ENCODE measurements around the gene SDR9C7.
"Not testable (repeated sequence)": the region's sequence is repeated elsewhere in the genome, so short reads cannot be mapped to it uniquely, and the experiment has no call there.

SDR9C7 gene

DNA sequence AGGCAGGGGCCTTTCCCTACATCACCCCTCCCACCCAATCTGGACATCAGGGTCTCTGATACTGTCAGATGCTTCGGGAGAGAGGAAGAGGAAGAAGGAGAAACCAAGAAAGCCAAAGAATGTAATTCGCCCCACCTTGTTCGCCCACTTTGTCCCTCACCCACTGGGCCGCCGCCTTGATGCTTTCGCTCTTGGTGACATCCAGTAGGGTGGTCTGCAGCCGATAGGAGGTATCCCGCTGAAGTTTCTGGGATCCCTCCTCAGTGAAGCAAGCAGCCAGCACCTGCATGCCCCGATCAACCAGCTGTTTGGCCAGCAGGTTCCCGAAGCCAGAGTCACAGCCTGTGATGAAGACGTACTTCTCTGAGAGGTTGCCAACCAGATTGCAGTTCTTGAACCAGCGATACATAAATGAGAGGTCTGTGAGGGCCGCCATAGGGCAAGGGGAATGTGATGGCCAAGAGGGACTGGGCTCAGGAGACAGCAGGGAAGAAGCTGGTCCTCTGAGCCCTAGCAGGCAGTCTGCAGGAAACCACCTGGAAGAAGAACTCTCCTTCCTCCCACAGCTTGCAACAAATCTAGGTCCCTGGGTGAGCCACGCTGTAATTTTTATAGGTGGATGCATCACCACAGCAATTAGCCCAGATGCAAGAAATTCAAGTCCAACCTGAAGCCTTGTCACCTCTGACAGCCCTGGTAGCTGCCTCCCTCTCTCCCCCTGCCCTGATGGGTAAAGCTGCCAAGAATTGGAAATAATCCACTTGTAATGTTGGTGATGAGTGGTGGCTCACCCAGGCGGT, at the start of gene SDR9C7:
SDR9C7 (minus strand) TSS at position 583 of the 800 bp plus-strand sequence; CDS start at position 436, 147 bp downstream.
- DNase-seq = no peak

DNA sequence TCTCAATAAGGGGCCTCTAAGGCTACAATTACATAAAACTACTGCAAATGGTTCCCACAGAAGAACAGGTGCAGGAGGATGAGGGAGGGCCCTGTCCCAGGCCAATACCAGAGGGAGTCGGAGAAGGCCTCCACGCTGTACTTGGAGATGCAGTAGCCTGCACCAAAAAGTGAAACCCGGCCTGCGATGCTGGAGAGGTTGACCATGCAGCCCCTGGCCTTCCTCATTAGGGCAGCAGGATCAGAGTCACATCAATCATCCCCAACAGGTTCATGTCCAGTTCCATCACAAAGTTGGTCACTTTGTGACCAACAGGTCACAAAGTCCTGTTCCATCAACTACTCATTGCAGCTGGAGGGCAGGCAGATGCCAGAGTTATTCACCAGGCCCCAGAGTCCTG, 49.2 kb upstream of the SDR9C7 start:
- no peak for DNase-seq

DNA sequence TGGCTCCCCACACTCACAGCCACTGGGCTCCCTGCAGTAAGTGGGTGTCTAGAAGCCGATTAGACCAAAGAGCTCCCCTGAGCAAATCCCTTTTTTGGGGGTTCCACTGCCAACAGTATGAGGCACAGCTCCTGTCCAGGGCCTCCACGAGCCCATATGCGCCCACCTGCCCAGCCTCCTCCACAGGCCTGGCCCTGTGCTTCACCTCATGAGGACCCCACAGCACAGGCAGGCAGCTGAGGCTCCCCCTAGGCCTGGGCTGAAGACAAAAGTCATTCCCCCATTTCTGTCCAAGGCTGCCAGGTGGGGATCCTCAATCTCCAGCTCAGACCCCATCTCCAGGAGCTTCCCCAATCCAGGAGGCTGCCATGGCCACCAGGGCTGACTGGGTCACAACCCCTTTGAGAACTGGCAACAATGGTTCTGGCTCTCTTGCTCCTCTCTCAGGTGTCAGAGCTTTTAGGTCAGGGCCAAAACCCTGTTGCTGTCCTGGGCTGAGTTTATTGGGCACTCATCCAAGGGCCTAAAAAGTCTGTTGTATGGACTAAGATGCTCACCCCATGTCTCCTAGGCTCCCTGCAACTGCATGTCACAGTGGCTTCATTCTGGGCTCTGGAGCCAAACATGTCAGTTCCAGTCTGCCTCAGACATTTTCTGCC, 48.5 kb upstream of the SDR9C7 start:
- DNase-seq = not testable (repeated sequence)

DNA sequence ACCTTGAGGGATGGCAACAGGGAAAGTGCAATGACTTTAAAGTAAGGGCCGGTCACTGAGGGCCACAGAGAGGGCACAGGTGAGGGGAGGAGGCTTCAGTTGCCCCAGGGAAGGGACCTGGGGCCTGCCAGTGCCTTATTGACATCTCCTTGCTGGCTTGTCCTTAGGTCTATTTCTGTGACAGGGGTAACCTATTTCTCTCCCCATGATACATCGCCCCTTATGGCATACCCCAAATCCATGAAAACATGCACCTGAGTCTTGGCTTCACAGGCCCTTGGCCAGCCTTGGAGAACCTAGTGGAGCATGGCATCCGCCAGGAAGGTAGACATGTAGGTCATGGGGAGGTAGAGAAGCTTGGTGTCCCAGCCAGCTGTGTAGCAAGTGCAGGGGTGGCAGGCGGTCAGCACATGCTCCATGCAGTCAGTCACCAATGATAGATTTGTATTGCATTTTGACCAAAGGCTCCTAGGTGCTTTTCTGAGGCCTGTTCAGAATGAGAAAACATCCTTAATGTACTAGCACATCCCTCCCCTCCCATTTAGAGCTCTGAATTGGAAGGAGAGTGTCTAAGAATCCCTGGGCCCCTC, 46.8 kb upstream of the SDR9C7 start:
- DNase-seq = no peak

DNA sequence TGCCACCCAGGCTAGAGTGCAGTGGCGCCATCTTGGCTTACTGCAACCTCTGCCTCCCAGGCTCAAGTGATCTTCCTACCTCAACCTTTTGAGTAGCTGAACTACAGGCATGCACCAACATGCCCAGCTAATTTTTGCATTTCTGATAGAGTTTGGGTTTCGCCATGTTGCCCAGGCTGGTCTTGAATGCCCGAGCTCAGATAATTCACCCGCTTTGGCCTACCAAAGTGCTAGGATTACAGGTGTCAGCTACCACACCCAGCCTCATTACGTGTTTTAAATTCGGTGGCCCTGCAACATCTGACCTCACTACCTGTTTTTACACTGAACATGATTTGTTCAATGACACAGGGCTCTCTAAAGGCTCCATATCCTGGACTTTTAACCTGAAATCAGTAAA, 46.1 kb upstream of the SDR9C7 start:
- no peak for DNase-seq

DNA sequence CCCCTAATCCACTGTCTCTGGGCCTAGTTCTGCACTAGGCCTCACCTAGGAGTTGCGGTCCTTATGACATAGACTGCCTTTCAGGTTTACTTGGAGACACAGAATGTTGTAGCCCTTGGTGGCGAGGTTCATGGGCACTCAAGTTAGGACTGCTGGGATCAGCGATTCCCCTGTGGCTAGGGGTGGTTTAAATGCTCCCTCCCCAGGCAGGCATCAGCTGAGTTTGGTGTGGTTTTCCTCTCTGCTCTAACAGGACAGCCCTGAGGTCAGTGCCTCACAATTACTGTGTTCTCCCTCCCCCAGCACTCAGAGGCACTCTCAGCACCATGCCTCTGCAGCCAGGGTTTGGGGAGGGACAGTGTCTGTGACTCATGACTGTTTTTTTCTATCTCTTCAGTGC, 45.4 kb upstream of the SDR9C7 start:
- no peak for DNase-seq

DNA sequence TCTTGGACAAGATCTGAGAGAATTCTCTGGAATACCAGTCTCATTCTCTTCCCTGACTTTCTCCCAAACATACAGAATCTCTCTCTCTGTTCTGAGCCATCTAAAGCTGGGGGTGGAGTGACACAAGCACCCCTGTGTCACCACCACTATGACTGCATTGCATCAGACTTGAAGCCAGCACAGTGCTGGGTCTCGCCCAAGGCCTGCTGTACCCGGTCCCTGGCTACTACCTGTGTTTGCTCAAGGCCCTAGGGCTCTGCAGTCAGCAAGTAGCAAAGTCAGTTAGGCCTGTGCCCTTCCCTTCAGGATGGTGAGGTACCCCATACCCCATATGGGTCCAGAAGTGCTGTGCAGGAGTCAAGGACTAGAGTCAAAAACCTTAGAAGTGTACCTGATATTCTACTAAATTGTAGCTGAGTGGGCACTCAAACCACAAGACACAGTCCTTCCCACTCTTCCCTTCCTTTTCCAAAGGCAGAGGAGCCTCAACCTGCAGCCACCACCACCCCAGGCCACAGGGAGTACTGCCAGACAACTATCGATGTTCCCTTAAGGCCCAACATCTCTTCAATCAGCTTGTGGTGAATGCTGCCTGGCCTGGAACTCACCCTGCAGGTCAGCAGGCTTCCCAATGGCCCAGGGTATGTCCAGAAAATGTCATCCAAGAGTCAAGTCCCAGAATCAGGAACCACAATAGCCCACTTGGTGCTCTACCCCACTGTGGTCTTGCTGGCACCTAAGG, 44.4 kb upstream of the SDR9C7 start:
- no peak for DNase-seq

DNA sequence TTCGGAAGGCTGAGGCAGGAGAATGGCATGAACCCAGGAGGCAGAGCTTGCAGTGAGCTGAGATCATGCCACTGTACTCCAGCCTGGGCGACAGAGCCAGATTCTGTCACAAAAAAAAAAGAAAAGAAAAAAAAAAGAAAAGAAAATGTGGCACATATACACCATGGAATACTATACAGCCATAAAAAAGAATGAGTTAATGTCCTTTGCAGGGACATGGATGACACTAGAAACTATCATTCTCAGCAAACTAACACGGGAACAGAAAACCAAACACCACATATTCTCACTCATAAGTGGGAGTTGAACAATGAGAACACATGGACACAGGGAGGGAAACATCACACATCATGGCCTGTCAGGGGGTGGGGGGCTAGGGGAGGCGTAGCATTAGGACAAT, 43.2 kb upstream of the SDR9C7 start:
- DNase-seq = not testable (repeated sequence)

DNA sequence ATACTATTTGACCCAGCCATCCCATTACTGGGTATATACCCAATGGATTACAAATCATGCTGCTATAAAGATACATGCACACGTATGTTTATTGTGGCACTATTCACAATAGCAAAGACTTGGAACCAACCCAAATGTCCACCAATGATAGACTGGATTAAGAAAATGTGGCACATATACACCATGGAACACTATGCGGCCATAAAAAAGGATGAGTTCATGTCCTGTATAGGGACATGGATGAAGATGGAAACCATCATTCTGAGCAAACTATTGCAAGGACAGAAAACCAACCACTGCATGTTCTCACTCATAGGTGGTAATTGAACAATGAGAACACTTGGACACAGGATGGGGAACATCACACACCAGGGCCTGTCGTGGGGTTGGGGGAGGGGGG, 40.0 kb upstream of the SDR9C7 start:
- not testable (repeated sequence) for DNase-seq

DNA sequence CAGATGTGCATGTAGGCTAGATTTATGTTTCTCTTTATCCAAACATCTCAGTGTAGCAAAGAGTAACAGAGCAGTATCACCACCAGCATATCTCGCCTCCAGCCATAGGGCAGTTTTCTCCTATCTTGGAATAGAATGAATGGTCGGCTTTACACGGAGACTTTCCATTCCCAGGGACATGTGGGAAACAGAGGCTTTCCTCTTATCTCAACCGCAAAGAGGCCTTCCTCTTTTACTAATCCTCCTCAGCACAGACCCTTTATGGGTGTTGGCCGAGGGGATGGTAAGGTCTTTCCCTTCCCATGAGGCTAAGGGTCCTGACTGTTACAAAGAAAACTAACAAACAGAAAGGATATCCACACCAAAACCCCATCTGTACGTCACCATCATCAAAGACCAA, 34.7 kb upstream of the SDR9C7 start:
- DNase-seq = not testable (repeated sequence)

DNA sequence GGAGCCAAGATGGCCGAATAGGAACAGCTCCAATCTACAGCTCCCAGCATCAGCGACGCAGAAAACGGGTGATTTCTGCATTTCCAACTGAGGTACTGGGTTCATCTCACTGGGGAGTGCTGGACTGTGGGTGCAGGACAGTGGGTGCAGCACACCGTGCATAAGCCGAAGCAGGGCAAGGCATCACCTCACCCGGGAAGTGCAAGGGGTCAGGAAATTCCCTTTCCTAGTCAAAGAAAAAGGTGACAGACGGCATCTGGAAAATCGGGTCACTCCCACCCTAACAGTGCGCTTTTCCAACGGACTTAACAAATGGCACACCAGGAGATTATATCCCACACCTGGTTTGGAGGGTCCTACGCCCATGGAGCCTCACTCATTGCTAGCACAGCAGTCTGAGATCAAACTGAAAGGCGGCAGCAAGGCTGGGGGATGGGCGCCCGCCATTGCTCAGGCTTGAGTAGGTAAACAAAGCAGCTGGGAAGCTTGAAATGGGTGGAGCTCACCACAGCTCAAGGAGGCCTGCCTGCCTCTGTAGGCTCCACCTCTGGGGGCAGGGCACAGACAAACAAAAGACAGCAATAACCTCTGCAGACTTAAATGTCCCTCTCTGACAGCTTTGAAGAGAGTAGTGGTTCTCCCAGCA, 31.9 kb upstream of the SDR9C7 start:
- not testable (repeated sequence) for DNase-seq

DNA sequence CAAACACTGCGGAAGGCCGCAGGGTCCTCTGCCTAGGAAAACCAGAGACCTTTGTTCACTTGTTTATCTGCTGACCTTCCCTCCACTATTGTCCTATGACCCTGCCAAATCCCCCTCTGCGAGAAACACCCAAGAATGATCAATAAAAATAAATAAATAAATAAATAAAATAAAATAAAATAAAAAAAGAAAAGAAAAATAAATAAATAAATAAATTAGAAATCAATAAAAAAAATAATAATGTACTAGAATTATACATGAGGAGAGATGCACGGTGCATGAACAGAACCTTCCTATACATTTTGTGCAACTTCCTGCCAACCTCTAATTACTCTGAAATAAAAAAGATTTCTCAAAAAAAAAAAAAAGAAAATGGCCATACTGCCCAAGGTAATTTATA, 30.9 kb upstream of the SDR9C7 start:
- not testable (repeated sequence) for DNase-seq

DNA sequence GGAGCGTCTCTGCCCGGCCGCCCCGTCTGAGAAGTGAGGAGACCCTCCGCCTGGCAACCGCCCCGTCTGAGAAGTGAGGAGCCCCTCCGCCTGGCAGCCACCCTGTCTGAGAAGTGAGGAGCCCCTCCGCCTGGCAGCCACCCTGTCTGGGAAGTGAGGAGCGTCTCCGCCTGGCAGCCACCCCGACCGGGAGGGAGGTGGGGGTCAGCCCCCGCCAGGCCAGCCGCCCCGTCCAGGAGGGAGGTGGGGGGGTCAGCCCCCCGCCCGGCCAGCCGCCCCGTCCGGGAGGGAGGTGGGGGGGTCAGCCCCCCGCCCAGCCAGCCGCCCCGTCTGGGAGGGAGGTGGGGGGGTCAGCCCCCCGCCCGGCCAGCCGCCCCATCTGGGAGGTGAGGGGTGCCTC, 29.3 kb upstream of the SDR9C7 start:
- DNase-seq = not testable (repeated sequence)

DNA sequence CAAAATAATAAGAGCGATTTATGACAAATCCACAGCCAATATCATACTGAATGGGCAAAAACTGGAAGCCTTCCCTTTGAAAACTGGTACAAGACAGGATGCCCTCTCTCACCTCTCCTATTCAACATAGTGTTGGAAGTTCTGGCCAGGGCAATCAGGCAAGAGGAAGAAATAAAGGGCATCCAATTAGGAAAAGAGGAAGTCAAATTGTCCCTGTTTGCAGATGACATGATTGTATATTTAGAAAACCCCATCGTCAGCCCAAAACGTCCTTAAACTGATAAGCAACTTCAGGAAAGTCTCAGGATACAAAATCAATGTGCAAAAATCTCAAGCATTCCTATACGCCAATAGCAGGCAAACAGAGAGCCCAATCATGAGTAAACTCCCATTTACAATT, 28.0 kb upstream of the SDR9C7 start:
- DNase-seq = not testable (repeated sequence)

DNA sequence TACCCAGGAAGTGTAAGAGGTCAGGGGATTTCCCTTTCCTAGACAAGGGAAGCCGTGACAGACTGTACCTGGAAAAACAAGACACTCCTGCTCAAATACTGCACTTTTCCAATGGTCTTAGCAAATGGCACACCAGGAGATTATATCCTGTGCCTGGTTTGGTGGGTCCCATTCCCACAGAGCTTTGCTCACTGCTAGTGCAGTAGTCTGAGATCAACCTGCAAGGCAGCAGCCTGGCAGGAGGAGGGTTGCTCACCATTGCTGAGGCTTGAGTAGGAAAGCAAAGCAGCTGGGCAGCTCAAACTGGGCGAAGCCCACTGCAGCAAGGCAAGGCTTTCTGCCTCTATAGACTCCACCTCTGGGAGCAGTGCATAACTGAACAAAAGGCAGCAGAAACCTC, 24.2 kb upstream of the SDR9C7 start:
- DNase-seq = no peak

DNA sequence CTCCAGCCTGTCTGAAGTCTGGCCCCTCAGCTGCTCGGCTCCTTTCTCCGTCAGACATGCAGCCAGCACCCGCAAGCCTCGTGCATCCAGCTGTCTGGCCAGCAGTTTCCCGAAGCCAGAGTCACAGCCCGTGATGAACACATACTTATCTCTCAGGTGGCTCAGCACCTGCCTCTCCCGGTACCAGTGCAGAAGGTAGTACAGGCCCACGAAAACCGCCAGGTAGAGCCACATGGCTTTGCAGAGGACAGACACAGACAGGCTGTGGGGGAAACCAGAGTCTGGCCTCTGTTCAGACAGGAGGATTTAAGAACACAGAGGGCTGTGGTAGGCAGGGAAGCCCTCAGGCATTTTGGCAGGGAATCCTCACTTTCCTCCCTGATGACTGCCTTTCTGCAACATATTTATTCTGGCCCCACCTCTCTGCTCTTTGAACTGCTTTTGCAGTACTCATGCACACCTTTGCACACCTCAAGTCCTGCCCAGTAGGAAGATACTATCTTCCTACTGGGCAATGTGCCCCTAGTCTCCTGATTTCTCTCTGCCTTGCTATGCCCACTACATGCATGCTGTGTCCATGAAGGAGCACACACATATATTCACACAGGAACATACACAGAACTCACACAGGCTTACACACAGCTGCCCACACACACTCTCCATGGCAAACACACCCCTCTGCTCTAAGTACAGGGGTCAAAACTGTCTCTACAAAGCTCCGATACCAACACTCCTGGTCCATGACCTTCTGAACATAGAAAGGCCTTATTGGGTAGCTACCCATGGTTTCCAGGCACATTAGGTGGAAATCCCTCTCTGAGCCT, 23.2 kb upstream of the SDR9C7 start, which contains the start of gene RDH16:
RDH16 (minus strand) TSS at position 380 of the 824 bp plus-strand sequence; CDS start at position 234, 146 bp downstream.
- DNase-seq = no peak

DNA sequence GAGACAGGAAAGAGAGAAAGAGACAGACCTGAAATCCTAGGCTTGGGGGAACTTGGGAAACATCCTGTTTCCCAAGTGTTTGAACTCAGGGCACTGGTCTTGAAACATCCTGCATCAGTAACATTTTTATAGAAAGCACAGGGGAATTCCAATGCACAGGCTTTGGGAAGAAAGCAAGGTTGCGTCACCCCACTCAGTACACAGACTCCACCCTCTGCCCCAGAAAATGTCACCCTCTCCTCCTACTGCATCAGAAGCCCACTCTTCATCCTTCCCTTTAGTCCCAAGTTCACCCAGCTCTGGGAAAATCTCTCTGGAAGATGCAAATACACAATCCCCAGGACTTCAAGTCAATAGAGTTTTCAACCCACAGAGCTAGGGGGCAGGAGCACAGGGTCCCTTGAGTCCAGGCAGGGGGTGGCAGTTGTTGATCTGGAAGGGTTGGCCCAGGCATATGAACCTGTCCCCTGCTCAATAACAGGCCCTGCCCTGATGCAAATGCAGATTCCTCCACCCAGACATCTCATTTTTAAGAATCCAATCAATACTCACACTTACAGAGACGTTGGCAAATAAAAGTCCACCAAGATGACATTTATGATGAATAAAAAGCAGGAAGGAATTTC, 21.5 kb upstream of the SDR9C7 start:
- DNase-seq = no peak

DNA sequence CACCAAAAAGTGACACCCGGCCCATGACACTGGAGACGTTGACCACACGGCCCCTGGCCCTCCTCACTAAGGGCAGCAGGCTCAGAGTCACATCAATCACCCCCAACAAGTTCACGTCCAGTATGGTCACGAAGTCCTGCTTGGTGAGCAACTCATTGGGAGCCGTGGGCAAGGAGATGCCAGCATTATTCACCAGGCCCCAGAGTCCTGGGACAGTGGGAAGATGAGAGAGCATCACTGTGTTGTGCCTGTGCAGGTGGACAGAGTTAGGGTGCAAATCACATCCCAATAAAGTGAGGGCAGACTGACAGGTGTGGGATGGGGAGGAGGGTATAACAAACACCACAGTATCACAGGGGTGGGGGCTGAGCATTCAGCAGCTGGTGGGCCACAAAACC, 20.7 kb upstream of the SDR9C7 start:
- DNase-seq = no peak

DNA sequence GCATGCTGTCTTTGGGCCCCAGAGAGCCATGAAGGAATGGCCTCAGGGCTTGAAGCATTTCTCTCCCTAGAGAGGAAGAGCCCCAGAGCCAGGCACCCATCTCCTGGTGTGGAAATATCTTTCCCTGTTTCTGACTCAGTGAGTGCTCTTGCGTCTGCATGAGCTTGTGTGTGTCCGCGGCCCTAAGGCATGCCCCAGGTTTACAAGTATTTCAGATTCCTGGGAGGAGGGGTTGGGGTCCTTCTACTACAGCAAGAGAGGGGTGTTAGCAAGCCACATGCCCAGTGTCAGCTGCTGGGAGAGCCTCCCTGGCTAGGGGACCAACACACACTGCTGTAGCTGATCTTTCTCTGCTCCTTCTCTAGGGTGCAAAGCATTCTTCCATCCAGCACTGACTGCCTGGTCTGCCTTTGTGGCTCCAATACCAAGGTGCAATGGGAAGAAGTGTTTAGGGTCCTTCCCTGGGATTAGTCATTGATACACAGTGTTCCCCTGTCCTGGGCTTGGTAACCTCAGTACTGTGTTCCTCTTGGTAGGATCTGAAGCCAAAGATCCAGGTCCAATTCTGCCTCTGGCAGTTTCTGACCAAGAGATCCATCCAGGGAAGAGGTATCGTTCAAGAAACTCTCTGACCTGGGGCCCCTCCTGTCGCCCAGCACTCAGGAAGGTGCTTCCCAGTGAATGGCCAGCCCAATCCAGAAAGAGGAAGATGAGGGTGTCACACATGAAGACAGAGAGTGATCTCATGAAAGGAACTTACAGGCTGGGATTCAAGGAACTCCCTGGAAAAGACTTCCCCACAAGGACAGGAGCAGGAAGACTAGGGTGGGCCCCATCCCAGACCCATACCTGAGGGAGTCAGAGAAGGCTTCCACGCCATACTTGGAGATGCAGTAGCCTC, 20.1 kb upstream of the SDR9C7 start:
- DNase-seq = no peak

DNA sequence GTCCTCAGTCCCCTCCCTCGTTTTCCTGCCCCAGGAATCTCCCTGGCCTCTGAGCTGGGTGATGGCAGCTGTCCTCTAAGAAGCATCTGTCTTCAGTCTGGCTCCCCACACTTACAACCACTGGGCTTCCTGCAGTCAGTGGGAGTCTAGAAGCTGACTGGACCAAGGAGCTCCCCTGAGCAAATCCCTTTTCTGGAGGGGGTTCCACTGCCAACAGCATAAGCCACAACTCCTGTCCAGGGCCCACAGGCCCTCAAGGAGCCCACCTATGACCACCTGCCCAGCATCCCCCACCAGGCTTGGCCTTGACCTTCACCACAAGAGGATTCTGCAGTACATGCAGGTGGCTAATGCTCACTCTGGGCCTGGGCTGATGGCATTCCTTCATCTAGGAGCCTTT, 19.1 kb upstream of the SDR9C7 start:
- no peak for DNase-seq

Data from left hindlimb (tissue), 1 donor.